ENCODE measurements around the gene DNASE1L2.
"Not testable (repeated sequence)": the region's sequence is repeated elsewhere in the genome, so short reads cannot be mapped to it uniquely, and the experiment has no call there.

The DNASE1L2 gene

DNA sequence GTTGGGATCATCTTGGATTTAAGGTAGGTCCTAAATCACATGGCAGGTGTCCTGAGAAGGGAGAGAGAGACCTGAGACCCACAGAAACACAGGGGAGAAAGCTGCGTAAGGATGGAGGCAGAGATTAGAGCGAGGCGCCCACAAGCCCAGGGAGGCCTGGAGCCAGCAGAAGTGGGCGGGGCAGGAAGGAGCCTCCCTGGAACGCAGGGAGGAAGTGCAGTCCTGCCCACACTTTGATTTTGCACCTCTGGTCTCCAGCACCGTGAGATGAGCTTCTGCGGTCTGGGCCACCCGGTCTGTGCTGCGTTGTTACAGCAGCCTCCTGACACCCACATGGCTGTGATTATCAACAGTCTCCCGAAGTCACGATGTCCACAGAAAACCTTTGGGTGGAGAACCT lies 6.4 kb downstream of the DNASE1L2 start:
- no peak for DNase-seq

DNA sequence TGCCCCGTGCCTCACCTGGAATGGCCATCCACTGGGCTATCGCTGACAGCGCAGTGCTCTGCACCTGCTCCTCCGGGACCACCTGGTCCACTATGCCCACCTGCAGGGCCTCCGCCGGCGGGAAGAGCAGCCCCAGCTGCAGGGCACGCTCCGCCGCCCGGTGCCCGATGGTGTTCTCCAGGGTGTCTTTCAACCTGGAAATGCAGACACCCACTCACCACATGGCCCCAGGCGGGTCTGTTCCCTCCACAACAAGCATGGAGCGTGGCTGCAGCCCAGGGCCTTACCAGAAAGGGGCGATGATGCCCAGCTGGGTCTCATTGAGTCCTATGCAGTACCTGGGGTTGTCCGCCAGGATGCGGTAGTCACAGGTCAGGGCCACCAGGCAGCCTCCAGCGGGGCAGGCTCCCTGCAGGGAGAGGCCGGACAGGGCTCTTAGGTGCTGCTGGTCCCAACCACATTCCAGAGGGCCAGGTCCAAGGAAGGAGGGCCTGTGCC lies 6.8 kb downstream of the DNASE1L2 start:
- DNase-seq: no peak

DNA sequence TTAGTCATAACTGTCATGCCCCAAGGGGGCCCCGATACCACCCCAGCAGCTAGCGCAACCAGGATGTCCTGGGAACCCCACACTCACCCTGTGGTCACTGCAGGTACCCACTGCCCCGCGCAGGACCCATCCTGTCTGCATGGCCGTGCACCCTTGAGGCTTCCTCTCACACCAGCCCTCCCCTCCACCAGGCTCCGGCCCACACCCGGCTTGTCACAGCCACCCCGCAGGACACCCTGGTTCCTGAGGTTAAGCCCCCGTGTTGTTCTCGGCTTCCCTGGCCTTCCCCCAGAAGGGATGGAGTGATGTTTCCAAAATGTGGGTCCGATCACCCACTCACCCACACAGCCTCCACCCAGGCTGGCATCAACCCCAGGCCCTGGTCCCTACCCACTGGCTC lies 7.5 kb downstream of the DNASE1L2 start:
- DNase-seq: no peak

DNA sequence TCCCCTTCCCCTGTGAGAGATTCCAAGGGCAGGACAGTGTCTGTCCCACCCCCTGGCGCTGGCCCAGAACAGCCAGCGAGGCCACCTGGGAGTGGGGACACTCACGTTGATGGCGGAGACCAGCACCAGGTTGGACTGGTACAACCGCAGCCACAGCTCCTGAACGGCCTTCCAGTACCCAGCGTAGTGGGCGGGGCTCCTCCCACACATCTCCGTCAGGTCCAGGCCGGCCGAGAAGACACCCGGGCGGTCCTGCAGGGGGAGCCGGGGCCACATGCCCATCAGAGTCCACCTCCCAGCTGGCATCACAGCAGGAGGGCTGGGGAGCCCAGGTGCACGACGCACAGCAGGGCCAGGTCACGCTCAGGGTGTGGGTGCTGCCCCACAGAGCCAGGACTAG lies 8.1 kb downstream of the DNASE1L2 start:
- no peak for DNase-seq

DNA sequence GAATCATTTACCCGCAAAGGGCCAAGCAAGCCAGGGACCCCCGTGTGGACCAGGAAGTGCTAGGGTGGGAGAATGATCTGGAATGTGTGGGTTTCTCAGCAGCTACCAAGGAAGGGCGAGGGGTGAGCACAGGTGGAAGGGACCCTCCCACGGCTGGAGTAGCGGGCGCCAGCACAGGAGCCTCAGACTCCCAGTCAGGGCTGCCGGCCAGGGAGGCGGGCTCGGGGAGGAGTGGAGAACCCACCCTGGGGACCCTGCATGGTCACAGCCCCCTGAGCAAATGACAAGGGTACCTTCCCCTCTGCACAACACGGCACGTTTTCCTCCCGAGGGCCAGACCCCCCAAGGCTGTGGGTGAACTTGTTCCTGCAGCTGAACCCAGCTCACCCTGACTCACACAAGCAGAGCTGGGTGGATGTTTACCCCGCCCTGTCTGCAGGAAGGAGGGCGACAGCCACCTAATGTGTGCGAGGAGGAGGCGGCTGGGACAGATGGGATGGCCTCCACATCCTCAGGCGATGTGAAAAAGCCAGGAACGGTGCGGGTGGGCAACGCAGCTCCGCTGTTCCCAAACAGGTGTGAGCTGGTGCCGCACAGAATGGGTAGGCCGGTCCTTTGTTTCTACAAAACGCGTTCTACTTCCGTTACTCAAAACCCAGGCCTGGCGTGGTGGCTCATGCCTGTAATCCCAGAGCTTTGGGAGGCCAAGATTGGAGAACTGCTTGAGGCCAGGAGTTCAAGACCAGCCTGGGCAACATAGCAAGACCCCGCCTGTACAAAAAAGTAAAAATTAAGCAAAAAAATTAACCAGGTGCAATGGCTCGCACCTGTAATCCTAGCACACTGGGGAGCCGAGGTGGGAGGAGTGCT lies 8.9 kb downstream of the DNASE1L2 start:
- DNase-seq: no peak

DNA sequence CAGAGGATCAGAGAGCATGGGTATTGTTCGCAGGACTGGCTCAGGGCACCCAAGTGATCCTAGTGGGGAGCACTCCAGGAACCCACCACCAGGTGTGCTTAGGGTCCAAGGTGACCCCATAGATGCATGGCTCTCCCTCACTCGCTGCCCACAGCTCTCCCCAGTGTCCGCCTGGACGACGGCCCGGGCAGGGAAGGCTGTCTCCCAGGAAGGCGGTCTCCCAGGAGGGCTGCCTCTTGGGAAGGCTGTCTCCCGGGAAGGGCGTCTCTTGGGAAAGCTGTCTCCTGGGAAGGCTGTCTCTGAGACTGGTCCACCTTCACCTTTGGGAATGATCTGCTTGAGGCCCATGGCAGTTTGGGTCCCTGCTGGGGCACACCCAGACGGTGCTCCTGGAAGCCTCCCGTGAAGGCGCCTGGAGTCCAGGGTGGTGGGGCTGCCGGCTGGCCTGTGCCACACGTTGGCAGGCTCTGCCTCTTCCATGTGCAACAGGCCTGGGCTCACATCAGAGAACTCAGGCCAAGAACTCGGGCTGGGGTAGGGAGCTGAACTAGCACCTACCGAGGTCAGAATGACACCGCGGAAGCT lies 10.1 kb downstream of the DNASE1L2 start:
- no peak for DNase-seq

DNA sequence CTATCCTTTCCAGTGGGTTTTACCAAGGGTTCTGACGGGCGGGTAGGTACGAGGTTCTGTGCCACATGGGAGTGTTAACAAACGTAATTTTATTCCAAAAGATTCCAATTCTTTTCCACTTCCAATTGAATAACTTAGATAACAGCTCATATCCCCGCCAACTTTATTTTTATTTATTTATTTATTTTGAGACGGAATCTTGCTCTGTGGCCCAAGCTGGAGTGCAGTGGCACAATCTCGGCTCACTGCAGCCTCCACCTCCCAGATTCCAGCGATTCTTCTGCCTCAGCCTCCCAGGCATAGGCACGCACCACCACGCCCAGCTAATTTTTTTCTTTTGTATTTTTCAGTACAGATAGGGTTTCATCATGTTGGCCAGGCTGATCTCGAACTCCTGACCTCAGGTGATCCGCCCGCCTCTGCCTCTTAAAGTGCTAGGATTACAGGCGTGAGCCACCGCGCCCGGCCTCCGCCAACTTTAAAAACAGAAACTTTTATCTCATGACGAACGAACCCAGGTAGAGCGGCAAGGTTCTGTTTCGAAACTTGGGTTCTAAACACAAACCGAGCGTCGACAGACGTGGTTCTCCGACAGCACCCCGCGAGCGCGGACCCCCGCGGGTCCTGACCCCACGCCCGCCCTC lies 14.5 kb downstream of the DNASE1L2 start:
- DNase-seq: peak; percentile 49 to 63

DNA sequence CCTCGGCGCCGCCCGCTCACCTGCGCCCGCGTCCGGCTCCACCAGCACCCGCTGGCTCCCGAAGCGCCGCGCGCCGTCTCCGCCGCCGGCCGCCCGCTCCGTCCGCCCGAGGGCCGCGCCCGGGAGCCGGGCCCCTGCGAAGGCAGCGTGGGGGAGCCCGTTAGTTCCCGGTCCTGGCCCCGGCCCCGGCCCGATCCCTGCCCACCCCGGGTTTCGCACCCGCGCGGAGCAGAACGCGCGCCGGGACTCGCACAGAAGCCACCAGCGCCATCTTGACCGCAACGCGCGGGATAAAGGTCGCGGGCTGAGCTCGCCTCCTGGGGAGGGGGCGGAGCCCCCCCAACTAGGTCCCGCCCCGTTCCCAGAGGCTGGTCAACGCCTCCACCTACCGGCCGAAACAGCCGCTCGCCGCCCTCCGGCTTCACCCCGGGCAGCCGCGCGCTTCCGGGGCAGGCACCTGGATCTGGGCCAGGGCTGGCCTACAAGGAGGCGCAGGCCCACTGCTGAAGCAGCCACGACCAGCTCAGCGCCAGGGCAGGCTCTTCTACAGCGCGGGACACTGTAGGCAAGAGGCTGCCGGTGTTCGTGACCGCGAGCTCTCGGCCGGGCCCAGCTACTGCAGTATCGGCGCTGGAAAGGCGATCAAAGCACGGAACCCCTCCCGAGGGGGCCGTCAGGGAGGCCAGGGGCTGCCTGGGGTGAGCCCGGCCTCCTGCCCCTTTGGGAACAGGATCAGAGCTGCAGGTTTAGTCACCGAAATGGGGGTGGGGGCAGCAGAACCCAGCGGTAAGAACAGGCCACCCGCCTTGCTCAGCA lies 15.3 kb downstream of the DNASE1L2 start, which contains the start of gene ECI1:
ECI1 (minus strand) TSS at position 292 of the 816 bp plus-strand sequence; CDS start at position 271, 21 bp downstream.
- DNase-seq: peak; percentile 86 to 91

DNA sequence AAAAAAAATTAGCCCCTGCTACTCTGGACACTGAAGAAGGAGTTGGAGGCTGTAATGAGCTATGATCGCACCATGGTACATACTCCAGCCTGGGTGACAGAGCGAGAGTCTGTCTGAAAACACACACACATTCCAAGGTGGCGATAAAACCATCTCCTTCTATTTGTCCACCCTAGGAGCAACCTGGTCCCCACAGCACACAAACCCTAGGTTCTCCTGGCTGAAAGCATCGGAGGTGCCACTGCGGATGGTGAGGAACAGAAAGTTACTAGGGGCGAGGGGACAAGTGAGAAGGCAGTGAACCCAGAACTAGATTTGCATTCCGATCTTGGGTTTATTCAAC lies 16.5 kb downstream of the DNASE1L2 start:
- DNase-seq: no peak

DNA sequence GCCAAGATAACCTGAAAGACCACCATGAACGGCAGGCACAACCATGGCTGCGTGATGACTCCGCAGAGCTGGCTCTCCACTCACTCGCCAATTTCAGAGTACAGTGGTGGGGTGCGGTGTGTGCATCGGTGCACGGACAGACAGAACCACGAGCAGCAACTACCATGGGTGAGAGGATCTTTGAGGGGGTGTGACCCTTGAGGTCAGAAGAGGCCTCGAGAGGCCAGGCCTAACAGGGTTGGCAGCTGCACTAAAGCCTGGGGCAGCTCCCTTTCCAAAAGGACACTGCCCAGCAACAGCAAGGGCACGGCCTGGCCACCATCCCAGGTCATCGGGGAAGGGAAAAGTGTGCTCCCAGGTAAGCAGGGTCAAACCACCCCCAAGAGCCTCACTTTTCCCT lies 17.0 kb downstream of the DNASE1L2 start:
- DNase-seq: no peak

DNA sequence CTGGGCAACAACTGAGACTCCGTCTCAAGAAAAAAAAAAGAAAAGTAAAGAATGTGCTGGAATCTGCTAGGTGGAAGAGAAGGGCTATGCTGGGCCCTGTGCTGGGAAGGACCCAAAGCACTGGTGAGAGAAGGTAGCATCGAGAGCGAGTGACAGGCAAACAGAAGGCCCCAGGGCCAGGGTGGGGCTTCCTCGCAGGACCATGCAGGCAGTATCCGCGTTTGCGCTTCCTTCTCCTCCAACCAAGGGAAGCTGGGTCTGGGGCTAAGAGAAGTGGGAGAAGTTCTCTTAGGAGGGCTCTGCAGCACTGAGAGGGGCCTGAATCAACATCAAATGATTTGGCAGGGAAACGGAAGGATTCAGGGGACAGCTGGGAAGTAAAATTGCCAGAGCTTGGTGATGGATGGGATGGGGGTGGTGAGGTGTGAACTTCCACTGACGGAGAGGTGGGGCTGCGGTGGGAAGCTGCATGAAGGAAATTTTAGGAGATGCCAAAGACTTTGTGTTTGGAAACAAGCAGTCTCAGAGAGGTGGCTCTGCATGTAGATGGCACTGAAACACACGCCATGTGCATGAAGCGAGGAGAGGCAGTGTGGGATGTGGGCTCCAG lies 20.4 kb downstream of the DNASE1L2 start:
- DNase-seq: no peak

DNA sequence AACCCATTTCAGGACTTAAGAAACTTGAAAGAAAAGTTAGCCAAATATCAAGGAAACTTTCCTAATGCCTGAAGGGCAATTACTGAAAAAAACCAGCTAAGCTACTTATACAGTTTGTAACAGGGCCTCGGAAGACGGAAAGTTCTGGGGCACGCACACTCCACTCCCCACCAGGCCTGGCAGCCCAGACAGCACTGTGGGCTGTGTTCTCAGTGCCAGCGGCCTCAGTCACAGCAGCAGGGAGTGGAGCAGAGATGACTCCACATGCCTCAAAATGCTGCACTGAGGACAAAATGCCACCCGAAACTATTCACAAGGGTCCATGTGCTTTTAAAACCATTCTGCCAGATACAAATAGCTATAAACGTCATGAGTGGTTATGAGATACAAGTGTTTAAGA lies 21.5 kb downstream of the DNASE1L2 start:
- DNase-seq: no peak

DNA sequence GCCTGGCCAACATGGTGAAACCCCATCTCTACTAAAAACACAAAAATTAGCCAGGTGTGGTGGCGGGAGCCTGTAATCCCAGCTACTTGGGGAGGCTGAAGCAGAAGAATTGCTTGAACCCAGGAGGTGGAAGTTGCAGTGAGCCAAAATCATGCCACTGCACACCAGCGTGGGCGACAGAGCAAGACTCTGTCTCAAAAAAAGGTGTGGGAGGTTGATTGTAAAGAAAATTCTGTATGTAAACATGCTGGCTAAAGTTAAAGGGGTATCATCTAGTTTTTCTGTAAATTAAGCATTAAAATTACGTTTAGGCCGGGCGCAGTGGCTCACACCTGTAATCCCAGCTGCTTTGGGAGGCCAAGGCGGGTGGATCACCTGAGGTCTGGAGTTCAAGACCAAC lies 22.3 kb downstream of the DNASE1L2 start:
- not testable (repeated sequence) for DNase-seq

DNA sequence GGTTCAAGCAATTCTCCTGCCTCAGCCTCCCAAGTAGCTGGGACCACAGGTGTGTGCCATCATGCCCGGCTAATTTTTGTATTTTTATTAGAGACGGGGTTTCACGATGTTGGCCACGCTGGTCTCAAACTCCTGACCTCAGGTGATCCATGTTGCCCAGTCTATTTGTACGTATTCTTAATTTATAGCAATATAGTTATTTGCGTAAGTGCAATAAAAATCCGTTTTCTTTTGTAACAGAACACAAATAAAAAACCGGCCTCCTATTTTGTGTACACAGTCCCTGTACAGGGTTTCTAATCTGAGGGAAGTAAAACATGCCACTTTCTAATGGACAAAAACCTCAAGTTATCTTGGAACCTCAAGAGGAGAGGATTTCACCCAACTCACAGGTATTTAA lies 24.0 kb downstream of the DNASE1L2 start:
- no peak for DNase-seq

DNA sequence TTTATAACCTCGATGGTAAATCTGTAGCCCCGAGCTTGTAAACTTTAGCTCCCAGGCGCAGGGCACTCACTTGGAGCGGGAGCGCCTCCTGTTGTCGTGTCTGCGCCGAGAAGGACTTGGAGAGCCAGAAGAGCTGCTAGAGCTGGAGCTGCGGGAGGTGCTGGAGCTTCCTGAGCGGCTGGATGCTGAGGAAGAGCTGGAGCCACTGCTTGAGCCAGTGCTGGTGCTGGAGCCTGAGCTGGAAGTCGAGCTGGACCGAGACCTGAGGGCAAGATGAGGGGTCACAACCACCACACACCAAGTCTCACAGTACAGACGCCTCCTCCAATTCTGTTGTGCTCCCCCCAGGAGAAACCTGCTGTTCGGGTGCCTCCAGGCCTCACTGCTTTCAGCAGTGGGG lies 26.8 kb downstream of the DNASE1L2 start:
- not testable (repeated sequence) for DNase-seq

DNA sequence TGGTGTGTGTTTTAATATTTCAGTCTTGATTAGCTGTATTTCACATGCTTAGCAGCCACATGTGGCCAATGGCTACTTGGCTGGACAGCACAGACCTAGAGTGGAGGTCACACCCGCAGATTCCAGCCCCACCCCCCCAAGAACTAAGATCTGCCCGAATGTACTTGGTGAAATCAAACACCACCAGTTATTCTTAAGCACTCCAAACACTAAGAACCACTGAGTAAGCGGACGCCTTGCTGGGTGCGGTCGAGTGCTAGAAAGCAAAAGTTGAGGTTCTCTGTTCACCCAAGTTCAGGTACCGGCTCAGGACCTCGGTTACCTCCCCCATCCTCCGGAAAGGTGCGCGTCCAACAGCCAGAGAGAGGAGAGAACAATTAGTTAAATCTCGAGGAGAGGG lies 30.6 kb downstream of the DNASE1L2 start:
- DNase-seq: peak in 1 of 2 donors; percentile 33

DNA sequence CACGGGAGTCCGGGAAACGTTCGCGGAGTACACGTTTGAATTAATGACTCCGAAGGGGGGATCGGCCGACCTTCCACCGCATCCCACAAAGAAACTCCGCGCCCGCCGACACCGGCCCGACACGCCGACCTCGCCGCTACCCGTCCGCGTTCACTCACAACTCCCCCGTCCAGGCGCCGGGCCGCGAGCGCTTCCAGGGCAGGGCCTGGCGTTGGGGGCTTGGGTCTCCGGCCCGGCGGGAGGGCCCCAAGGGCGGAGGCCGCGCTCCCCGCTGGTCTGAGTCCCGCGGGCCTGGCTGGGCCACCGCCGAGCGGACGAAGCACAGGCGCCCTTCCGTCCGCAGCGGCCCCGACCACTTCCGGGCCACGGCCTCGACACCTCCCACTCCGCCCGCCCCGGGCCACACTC lies 31.3 kb downstream of the DNASE1L2 start:
- DNase-seq: not testable (repeated sequence)

DNA sequence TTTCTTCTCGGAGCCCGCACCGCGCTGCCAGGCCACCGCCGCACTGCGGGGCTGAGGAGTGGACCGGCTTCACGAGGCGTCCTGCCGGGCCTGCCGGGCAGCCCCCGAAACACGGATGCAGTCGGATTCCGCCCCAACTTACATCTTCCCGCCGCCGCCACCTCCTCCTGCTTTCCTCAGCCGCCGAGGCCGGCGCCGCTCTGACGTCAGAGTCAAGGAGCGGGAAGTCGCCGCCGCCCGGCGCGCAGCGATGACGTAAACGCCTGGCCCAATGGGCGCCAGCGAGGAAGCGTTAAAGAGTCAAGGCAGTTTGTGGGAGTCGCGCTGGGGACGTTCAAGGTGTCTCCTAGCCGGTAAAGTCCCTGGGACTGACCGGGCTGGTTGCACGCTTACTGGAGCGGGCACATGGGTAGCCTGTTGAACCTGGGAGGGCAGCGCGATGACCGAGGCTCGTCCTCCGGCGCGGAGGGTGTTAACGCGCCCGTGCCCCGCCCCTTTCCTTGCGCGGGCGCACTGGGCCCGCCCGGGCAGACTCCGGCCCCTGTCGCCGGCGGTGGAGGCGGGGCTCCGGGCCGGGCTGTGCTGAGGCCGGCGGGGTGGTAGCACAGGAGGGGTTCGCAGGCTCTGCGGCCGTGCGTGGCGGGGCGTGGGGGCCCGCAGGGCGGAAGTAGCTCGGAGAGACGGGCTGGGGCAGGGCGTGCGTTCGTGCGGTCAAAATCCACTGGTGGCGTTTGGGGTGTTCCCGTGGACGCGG lies 31.8 kb downstream of the DNASE1L2 start, which contains the start of gene RNPS1:
RNPS1 (minus strand) TSS at position 214 of the 754 bp plus-strand sequence. CDS start 3,483 bp downstream, outside the sequence.
- DNase-seq: peak; percentile 92 to 95

DNA sequence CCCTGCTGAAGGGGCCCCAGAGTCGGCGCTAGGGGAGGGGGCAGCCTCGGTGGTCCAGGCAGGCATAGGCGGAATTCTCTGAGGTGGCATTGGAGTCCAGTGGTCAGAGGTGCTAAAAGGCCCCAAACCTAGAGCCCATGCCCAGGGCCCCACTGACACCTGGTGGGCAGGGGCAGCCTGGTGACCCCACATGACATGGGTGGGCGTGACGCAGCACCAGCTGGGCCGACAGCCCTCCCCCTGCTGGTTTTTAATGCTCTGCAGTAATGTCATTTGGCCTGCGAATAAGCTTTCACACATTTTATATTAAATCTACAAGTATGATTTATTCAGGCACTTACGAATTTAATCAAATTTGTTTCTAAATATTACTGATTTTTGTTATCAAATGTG lies 33.8 kb downstream of the DNASE1L2 start:
- DNase-seq: no peak

DNA sequence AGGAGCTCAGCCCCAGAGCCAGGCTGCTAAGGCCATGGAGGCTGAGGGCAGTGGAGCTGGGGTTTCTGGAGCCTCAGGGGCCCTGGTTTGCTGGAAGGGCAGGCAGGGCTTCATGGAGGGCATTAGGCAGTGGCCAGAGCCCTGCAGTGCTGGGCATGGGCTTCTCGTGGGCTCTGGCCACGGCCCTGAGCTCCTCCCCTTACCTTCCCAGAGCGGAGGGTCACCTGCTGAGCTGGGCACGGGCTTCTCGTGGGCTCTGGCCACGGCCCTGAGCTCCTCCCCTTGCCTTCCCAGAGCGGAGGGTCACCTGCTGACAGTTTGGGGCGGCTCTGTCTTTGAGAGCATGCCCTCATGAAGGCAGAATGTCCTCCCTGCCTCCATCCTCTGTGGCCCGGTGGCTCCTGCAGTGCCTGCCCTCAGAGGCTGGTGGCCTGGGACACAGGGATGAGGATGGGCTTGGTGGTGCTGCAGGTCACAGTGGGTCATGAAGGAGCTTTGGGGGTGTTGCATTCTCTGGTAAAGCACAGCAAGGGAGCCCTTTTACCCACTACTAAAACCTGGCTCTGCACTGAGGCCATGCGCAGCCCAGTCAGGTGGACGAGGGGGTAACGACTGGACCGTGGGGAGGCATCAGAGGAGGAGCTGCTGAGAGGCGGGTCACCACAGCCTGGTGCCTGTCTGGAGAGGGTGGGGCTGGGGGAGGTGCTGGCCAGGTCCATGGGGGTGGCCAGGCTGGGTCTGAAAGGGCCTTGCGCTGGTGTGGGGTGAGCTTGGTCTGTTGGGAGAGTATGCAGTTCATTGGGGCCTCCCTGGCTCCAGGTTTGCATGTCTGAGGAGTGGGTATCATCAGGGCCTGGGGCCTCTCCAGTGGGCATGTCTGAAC lies 34.6 kb downstream of the DNASE1L2 start:
- no peak for DNase-seq
